ENCODE data around the gene C4orf51. TPM values are rescaled to one million over a fixed set of nuclear protein-coding genes. Genes with fewer than 3 reads are reported as not detected.

Gene C4orf51
- total and polyA plus RNA-seq, 2 of the 8 experiments (the other 6 are each of a cell fraction or from before 2014, with no cell fraction given): 0.54 TPM; not detected in 1

Other genes with a start within 250 kb of the C4orf51 start
- gene SMAD1, start 198.3 kb upstream of the C4orf51 start, total RNA-seq (2021; fragmentation: NEBNext Ultra II Directional; extraction: Animal tissue kit (Norgen Biotek cat#: 25700)): 22.0 and 22.6 TPM in 2 replicates
- gene SMAD1, start 198.3 kb upstream of the C4orf51 start, polyA plus RNA-seq (2011; rRNA removed): 20.1 and 25.3 TPM in 2 replicates
- 3.6 and 4.9 TPM in 2 replicates for gene MMAA, start 60.8 kb upstream of the C4orf51 start, total RNA-seq (2021; fragmentation: NEBNext Ultra II Directional; extraction: Animal tissue kit (Norgen Biotek cat#: 25700))
- 0.77 and 0.98 TPM in 2 replicates for gene MMAA, start 60.8 kb upstream of the C4orf51 start, polyA plus RNA-seq (2011; rRNA removed)

Data from H1 (cell line).